ENCODE data around the gene TRA2B.
A peak's percentile ranks its signal among the peaks of the same experiment; 100 is the strongest.
"Not testable (repeated sequence)": the region's sequence is repeated elsewhere in the genome, so short reads cannot be mapped to it uniquely, and the experiment has no call there.

TRA2B gene

DNA sequence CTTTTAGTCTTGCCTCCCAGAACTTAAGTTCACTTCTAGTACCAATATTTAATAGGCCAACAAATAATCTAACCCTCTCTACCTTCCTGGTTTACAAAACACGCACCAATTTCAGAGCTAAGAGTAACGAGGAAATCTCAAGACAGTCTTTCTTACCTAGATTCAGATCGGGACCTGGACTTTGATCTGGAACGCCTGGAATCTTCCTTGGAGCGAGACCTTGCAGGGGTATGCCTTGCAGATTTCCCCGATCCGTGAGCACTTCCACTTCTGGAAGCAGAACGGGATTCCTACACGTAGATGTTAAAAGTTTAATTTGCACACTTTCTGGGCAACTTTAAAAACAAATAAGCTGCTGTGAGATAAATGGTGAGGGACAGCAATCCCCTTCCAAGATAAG lies 11.4 kb downstream of the TRA2B start:
- no peak for DNase-seq

DNA sequence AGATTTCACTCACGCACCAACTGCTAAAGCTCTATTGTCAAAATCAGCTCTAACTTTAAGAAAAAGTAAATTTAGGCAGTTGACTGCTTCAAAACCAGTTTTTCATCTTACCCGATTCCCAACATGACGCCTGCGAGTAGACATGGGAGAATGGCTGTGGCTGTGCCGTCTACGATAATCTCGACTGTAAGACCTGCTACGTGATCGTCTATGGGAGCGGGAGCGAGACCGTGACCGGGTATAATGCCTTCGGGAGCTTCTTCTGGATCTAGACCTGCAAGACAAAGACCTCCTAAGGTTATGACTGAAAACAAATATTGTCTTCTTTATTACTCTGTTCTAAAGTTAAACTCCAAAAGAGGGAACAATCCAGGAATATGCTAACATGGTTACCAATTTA lies 12.5 kb downstream of the TRA2B start:
- no peak for DNase-seq

DNA sequence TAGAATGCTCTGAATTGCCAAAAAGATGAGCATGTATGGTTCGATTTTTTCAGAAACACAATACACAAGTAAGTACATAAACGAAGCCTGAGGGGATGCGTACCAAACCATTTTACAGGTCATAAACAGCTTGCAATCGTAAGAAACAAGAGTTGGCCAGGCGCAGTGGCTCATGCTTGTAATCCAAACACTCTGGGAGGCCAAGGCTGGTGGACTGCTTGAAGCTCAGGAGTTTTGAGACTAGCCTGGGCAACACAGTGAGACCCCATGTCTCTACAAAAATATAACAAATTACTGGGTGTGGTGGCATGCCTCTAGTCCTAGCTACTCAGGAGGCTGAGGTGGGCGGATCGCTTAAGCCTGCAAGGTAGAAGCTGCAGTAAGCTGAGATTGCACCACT lies 13.4 kb downstream of the TRA2B start:
- no peak for DNase-seq

DNA sequence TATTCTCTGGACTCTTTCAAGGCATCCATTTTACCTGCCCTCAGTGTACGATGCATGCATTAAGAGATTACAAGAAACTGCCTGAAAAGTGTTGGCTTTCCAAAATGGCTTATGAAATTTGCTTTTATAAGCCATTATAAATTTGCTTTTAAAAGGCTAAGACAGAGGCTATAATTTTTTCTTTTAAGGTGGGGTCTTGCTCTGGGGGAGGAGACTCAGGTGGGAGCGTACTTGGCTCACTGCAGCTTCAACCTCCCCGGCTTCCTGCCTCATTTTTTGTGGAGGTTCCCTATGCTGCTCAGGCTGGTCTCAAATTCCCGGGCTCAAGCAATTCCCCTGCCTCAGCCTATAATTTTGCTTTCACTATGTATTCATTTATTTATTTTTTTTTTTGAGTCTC lies 17.6 kb downstream of the TRA2B start:
- DNase-seq, result no peak

DNA sequence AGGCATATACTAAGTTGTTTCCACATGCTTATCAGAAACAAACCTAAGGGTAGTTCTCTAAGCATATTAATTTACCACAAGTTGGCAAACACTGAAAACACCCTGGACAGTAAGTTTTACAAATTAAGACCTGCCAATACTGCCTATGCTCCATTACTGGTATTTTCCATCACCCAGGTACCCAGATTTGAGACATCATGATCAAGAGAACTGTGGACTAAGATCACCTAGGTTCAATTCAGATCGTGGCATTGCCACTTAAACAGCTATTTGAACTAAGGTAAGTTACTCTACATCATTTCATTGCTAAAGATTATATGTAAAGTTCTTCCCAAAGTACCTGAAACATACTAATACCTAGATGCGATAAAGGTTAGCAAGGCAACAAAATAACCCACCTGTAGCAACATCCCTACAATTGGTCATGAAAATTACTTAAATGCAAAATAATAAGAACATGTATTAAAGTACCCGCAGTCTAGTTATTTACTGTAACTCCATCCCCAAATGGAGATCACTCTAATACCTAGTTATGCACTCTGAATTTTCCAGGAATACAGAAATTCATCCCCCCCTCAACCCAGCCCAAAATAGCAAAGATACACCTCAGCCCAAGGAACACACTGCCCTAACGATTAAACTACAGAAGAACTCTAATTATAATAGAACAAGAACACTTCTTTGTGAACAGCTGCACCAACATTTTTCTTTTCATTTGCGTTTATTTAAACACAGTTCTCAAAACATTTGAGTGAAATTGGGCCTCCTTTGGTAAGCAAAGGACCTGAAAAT lies 21.6 kb downstream of the TRA2B start:
- DNase-seq, result no peak

DNA sequence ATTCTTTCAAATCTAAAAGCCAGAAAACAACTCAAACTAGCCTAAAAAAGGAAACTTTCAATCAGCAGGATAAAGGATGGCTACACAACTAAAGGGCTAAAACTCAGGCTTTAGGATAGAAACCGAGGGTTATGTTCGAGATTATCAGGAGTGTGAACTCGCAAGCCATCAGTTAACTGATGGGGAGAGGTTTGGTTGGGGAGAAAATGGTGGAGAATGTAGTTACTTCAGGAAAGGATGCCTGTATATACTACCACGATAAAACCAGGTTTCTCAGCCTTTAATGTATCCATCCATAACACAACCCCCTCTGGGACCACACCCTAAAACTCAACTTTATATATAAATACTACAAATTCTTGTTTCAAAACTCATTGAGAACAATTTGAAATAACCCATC lies 22.2 kb downstream of the TRA2B start:
- no peak for DNase-seq

DNA sequence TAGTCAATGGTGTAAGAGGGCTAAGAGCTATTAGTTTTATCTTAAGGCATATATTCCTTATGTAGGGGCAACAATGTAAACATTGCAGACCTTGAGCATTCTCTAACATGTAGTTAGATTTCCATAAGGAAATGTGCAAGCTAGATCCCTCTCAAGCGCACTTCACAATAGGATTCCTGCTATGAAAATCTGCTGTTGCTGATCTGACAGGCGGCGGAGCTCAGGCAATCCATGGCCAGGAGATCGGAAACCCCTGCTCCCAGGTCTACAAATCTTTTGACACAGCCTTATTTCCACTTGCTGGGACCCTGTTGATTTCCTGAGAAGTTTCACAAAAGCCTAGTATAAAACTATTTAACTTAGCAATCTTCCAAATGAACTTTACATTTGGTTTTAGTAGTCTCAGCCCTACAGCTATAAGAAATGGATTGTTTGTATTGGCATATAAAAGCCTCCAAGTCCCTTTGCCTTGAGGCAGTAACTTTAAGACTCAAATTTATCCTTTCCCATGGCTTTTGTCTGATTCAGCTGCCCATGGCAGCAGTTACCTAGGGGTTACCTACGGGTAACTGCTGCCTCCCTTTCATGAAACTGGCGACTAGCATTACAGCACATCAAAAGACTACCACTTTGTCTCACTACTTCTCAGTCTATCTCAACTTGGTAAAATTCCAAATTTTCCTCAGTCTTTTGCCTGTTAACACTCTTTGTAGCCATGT lies 22.7 kb downstream of the TRA2B start:
- DNase-seq, result no peak

DNA sequence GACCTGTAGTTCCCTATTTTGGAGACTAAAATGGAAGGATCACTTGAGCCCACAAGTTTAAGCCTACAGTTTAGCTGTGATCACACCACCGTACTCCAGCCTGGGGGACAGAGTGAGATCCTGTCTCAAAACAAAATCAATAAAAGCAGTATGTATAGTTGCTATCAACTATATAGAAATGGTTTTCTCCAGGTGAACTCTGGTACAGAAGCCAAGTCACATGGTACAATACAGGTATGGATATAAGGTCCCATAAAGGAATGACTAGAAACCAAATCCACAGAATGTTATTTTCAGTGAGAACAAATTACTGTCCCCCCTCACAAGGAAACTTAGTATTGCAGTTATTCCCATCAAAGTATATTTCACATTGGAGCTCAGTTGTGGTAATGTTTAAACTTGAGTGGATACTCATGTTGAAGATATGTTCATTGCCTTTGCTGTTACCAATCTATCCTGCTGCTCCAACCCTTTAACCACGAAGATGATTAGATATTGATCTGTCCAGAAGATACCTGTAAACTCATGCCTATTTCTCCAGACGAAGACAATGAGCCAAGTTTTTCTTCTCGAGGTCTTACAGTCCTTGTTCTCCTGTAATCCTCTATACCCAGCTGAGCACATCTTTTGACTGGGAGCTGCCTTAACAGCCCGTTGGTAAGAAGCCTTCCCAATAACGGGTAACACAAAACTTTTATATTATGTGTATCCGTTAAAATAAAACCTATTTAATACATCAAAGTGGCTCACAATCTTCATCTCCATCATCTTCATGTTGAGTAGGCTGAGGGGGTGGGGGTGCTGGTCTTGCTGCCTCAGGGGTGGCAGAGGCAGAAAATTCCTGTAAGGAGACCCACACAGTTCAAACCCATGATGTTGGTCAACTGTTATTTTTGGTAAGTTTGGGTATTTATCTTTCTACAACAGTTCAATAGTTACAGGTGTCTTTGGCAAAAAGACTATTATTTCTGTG lies 24.6 kb downstream of the TRA2B start:
- no peak for DNase-seq

DNA sequence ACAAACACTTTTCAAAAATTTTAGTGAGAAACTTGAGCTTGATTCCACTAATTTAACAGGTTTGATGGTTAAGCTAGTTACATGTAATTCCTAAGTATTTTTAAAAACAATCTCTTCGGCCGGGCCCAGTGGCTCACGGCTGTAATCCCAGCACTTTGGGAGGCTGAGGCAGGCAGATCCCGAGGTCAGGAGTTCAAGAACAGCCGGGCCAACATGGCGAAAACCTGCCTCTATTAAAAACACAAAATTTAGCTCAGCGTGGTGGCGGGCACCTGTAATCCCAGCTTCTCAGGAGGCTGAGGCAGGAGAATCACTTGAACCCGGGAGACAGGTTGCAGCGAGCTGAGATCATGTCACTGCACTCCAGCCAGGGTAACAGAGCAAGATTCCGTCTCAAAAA lies 25.3 kb downstream of the TRA2B start:
- DNase-seq, result no peak

DNA sequence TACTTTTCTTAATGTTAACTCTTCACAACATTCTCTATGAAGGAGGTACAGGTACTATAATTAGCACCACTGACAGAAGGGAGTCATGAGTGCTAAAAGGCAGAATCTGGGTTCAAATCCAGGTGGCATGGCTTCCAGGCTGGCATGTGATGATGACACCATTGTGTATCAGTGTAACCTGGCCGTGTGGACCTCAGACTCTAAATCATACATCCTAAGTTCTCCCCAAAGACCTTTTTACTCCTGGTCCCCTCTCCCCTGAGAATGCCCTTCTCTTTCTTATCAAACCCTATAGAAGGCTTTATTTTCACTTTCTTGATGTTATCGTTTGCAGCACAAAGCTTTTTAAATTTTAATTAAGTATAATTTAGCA lies 26.8 kb downstream of the TRA2B start:
- not testable (repeated sequence) for DNase-seq

DNA sequence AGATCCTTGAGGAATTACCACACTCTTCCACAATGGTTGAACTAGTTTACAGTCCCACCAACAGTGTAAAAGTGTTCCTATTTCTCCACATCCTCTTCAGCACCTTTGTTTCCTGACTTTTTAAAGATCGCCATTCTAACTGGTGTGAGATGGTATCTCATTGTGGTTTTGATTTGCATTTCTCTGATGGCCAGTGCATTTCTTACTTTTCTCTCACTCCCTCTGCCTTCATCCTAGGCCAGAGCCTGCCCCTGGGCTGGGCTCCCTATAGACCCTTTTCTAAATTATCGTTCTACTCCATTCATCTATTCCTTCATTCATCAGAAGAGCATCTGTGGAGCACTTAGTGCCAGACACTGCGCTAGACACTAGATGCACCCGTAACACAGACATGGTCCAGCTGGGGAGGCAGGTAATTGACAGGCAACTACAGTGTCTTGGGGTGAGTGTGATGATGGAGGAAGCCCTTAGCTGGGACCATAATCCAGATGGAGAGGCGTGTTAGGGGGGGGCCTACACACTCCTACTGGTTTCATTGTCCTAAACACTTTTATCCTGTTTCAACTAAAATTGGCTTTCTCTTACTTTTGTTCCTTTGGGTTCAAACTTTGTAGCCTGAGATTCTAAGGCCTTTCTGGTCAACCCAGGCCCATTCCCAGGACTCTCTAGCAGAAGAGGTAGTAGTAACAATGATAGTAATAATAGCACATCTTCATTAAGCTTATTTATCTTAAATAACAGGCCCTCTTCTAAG lies 27.3 kb downstream of the TRA2B start:
- DNase-seq, result not testable (repeated sequence)

DNA sequence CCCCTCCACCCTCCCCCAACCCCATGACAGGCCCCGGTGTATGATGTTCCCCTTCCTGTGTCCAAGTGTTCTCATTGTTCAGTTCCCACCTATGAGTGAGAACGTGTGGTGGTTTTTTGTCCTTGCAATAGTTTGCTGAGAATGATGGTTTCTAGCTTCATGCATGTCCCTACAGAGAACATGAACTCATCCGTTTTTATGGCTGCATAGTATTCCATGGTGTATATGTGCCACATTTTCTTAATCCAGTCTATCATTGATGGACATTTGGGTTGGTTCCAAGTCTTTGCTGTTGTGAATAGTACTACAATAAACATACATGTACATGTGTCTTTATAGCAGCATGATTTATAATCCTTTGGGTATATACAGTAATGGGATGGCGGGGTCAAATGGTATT lies 27.9 kb downstream of the TRA2B start:
- DNase-seq, result not testable (repeated sequence)

DNA sequence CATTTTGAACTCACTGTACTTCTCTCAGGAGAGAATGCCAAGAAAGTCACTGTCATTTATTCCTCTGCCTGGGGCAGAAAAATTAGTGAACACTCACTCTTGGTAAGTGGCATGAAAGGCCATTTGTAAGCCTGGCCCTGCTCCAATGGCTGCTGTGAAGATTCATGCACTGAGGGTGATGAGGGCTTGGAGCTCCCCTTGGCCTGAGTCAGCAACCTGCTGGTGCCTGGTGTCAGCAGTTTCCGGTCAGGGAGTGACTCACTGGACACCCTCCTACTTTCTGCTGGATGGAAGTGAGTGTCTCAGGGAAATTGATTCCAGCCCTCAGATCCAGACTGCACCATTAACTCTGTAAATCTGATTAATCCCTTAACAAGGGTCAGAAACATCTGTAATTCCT lies 37.6 kb downstream of the TRA2B start:
- DNase-seq, result peak; percentile 88

DNA sequence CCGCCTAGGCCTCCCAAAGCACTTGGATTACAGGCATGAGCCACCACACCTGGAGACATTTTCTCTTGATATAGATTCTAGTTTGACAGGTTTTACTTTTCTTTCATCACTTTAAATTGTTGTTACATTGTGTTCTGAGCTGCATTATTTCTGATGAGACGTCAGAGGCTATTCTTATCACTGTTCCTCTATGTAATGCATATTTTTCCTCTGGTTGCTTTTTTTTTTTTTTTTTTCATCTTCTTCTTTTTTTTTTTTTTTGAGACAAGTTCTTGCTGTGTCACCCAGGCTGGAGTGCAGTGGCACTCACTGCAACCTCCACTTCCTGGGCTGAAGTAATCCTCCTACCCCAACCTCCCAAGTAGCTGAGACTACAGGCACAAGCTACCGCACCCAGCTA lies 41.2 kb downstream of the TRA2B start:
- DNase-seq, result no peak

DNA sequence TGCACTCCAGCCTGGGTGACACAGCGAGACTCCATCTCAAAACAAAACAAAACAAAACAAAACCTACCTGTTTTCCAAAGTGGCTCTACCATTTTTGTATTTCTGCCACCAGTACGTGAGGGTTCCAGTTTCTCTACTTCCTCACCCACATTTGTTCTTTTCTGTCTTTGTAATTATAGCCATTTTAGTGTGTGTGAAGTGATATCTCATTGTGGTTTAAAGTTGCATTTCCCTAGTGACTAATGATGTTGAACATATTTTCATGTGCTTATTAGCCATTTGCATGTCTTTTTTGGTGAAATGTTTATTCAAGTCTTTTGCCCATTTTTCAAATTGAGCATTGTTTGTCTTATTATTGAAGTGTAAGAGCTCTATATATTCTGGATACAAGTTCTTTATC lies 50.7 kb downstream of the TRA2B start:
- no peak for DNase-seq

DNA sequence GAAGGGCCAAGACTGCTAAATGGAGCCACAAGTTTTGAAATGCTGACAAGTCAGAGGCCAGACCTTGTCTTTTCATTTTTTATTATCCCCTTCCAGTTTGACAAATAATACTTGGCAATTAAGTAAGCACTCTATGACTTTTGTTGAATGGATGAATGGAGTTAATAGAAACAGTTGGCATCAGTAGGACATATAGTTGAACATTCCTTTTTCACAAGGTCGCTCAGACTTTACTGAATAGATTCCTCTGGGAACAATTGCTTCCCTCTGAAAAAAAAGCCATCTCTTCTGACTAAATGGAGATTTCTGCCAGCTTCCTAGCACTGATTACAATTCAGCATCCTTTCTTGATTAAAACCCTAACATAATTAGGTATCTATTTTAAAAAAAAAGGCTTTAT lies 53.2 kb downstream of the TRA2B start:
- DNase-seq, result no peak

DNA sequence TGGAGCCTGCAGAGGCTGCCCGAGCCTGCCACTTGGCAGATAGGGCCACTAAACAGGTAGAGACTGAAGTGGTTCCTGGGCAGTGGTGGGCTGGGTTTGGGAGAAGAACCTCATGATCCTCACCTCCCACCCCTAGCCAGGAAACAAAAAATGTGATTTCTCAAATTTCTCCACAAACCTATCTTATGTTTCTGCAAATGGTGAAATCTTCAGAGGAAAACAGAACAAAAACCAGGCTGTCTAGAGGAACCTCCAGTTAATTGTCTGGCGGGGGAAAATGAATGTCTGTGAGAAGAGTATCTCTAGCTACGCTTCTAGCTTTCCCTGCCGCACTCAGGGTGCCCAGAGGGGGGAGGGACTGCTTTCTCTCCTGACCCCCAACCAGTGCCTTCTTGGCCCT lies 55.9 kb downstream of the TRA2B start:
- no peak for DNase-seq

DNA sequence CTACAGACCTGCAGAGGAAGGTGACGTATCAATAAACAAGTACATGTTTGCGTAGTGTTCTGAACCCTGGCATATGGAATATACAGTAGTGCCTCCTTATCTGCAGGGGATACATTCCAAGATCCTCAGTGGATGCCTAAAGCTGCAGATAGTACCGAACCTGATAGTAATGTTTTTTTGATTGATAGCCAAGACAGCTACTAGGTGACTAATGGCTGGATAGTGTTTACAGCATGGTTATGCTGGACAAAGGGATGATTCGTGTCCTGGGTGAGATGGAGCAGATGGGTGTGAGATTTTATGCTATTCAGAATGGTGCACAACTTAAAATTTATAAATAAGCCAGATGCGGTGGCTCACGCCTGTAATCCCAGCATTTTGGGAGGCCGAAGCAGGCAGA lies 57.2 kb downstream of the TRA2B start:
- no peak for DNase-seq

DNA sequence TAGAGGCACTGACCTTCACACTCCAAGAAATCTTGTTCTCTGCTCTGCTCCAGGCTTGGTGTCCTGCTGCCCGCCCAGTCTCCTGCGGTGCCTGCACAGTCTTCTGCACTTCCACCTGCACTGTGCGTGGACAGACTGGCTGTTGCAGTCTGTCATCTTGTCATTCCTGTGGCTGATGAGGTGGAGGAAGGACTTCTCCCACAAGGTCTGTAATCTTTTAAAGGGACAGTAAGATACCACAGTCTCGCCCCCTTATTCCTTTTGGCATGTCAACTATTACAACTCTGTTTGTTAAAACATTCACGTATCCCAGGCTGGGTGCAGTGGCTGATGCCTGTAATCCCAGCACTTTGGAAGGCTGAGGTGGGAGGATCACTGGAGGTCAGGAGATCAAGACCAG lies 58.9 kb downstream of the TRA2B start:
- DNase-seq, result no peak

DNA sequence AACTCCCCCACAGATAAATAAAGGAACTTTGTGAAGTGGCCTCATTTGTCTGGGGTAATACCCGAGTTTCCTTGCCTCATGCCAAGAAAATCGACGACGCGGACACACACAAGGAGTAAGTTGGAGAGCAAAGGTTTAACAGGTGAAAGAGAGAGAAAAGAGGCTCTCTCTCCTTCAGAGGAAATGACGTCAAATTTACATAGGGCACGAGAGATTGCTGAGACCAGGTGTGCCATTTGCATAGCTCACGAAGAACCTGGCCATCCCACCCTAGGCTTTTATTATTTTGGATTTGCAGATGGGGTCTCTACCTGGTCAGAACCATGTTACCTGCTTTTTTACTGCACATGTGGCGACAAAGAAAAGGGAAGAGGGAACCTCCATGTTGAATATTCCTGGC lies 63.7 kb downstream of the TRA2B start:
- no peak for DNase-seq

DNA sequence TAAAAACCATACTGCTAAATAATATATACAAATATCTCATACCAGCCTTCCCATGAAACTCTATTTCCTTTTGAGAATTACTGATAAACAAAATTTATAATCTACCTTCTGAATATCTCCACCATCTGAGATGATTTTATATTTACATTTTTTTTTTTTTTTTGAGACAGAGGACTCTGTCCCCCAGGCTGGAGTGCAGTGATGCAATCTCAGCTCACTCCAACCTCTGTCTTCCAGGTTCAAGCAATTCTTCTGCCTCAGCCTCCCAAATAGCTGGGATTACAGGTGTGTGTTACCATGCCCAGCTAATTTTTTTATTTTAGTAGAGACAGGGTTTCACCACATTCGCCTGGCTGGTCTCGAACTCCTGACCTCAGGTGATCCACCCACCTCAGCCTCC lies 70.2 kb downstream of the TRA2B start:
- DNase-seq, result no peak

DNA sequence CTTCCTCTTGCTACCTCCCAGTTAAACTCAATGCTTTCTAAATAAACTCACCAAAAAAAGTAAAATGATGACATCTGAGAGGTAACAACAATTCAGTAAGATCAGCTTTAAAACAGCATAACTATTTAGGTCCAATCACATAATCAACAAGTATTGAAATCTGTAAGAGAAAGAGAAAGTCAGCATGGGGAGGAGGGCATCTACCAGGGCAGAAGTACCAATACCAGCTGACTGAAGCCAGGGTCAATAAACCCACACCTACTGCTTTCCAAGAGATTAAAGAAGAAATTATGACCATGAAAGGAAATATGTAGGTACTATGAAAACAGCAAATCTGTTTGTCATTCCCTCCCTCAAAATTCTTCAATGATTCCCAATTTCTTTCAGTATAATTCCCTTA lies 70.8 kb downstream of the TRA2B start:
- no peak for DNase-seq

DNA sequence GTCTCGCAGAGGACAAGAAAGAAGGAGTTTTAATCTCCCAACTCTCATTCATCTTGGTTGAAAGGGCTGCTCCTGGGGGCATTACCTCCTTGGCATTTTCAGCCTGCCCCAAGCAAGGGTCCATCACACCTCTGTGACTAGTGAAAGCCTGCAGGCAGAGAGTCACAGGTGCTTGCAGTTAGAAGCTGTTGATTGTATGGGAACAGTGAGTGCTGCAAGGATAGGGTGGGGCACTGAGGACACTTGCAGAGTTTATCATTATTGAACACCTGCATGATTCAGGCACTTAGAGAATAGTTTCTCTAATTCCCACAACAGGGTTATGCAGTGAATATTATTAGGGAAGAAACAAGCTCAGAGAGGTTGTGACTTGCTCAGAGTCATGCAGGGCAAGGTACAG lies 71.3 kb downstream of the TRA2B start:
- DNase-seq, result no peak

Data from fibroblast of skin of right quadriceps (primary cell).